Caki2 (cell line): Measurements from ENCODE around the gene FUT7. TPM values are rescaled to one million over a fixed set of nuclear protein-coding genes. Genes with fewer than 3 reads are reported as not detected.
"Not testable (repeated sequence)": the region's sequence is repeated elsewhere in the genome, so short reads cannot be mapped to it uniquely, and the experiment has no call there.

ENCODE experiments used
- DNase-seq: peaks from one replicate; pipeline ENCODE4 v3.0.0-alpha.2; 2015; ENCODE audit warnings: low read depth
- in situ Hi-C: cut with HindIII; loops from 2 replicates; pipeline ENCODE4 v1.10.0; 2016; ENCODE audit warnings: low sequenced_read_pairs, low pct_unique_long_range_greater_than_20kb, mixed read lengths
- total RNA-seq: library from RNA; depleted of rRNA; stranded (reverse); fragments of >200 nt; shearing (Covaris generic); gene quantifications from 2 replicates; pipeline ENCODE4 v1.2.3, GENCODE V29; 2014; ENCODE audit warnings: low replicate concordance

The FUT7 gene
- total RNA-seq, 1 experiment from 2014 or later: not detected

GRCh38 chr9:137068539-137069507 lies 36.9 kb upstream of the FUT7 start:
- in situ Hi-C loops: no loop called here
- DNase-seq: no peak

- peak; percentile 72 for DNase-seq
- in situ Hi-C loops: no loop called here
Observed at GRCh38 chr9:137067860-137068538, 36.1 kb upstream of the FUT7 start.

GRCh38 chr9:137066096-137066861 lies 34.4 kb upstream of the FUT7 start:
- in situ Hi-C loops: no loop called here
- DNase-seq: no peak

- in situ Hi-C loops: no loop called here
Observed at GRCh38 chr9:137065336-137065967, 33.6 kb upstream of the FUT7 start.

GRCh38 chr9:137064880-137065164 lies 32.9 kb upstream of the FUT7 start:
- in situ Hi-C loops: no loop called here
- DNase-seq: no peak

More at GRCh38 chr9:137065336-137065967, 33.6 kb upstream of the FUT7 start:
- no peak for DNase-seq

GRCh38 chr9:137064027-137064879 lies 32.4 kb upstream of the FUT7 start:
- peak; percentile 38 for DNase-seq
- in situ Hi-C loops: no loop called here

- in situ Hi-C loops: no loop called here
- DNase-seq: no peak
Observed at GRCh38 chr9:137063311-137064026, 31.6 kb upstream of the FUT7 start.

- DNase-seq, in situ Hi-C loops: not testable (repeated sequence)
Observed at GRCh38 chr9:137062798-137063197, 30.9 kb upstream of the FUT7 start.

GRCh38 chr9:137062384-137062783 lies 30.5 kb upstream of the FUT7 start:
- in situ Hi-C loops: no loop called here
- DNase-seq: no peak

GRCh38 chr9:137058521-137059234 lies 26.8 kb upstream of the FUT7 start:
- no peak for DNase-seq
- in situ Hi-C loops: no loop called here

GRCh38 chr9:137057545-137057944 lies 25.7 kb upstream of the FUT7 start:
- no peak for DNase-seq
- in situ Hi-C loops: no loop called here

- no peak for DNase-seq
- in situ Hi-C loops: no loop called here
Observed at GRCh38 chr9:137056739-137057415, 25.0 kb upstream of the FUT7 start.

GRCh38 chr9:137055385-137056364 lies 23.8 kb upstream of the FUT7 start:
- DNase-seq: no peak
- in situ Hi-C loops: no loop called here

- in situ Hi-C loops: no loop called here
- no peak for DNase-seq
Observed at GRCh38 chr9:137054932-137055384, 23.1 kb upstream of the FUT7 start.
